Measurements from ENCODE around the gene MDGA2.

DNA sequence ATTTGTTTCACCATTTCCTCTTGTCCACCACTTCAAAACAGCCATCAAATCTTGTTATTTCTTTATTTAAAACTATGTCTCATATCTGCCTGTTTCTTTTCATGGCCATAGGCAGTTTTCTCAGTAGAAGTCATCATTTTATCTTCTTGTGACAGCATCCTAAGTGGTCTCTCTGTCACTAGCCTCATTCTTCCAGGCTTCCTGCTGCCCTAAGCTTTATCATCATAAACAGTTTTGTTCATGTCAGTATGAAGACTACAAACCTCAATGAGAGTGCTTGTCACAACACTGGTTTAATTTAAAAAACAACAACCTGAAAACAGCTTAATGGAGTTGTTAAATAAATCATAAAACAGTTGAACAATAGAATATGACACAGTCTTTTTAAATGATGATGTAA is 636.1 kb downstream of the MDGA2 start:
- TF ChIP-seq, protein P1, sequence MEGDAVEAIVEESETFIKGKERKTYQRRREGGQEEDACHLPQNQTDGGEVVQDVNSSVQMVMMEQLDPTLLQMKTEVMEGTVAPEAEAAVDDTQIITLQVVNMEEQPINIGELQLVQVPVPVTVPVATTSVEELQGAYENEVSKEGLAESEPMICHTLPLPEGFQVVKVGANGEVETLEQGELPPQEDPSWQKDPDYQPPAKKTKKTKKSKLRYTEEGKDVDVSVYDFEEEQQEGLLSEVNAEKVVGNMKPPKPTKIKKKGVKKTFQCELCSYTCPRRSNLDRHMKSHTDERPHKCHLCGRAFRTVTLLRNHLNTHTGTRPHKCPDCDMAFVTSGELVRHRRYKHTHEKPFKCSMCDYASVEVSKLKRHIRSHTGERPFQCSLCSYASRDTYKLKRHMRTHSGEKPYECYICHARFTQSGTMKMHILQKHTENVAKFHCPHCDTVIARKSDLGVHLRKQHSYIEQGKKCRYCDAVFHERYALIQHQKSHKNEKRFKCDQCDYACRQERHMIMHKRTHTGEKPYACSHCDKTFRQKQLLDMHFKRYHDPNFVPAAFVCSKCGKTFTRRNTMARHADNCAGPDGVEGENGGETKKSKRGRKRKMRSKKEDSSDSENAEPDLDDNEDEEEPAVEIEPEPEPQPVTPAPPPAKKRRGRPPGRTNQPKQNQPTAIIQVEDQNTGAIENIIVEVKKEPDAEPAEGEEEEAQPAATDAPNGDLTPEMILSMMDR (IDR thresholded peaks at IDR 0.05; ENCODE audit: insufficient read depth, low read depth, low read length) = no peak
- TF ChIP-seq EZH2 (IDR thresholded peaks at IDR 0.05; ENCODE audit: insufficient read depth, low read length) = no peak
